GM19455 (cell line): ENCODE measurements around the gene UBAP1L.
"Not testable (repeated sequence)": the region's sequence is repeated elsewhere in the genome, so short reads cannot be mapped to it uniquely, and the experiment has no call there.

Experiments
- ATAC-seq: cut with Tn5 transposase; IDR thresholded peaks from one replicate; pipeline ENCODE4 v1.9.1; 2021; ENCODE audit not compliant: unreplicated experiment

Gene UBAP1L

DNA sequence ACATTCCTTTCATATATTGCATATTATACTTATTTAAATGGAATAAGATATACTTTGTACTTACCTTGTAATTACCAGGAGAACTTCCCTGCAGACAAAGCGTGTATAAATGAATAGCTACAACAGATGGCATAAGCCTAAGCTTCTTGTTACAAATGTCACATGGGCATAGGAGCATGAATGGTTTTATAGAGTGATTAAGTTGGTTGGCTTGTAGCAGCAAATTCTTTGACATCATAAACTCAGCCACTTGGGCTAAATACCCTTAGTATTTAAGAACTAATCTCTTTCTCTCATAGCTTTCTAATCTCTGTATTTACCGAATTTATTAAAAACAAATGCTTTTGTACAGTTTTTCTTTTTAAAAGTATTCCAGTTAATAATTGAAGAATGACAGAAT lies at the start of gene UBAP1L:
Gene UBAP1L, minus strand, starts transcription at position 115 of the 400 bp plus-strand sequence. CDS start 8,985 bp downstream, outside the sequence.
- no peak for ATAC-seq

DNA sequence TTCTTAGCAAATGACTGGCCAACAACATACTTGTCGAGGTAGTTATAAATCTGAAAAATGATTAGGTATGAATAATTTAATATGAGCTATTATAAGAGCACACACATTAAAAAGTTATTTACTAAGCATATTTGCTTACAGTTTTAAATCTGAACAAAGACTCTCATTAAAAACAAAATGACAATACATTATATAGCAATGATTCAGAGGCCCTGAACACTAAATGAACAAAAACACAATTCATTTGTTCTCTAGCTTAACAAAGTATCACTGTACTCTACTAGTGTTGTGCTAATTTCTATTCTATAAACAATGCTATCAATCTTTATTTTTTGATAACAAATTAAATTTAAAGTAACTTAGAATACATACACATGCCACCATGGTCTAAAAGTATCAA lies 49.1 kb upstream of the UBAP1L start:
- no peak for ATAC-seq

DNA sequence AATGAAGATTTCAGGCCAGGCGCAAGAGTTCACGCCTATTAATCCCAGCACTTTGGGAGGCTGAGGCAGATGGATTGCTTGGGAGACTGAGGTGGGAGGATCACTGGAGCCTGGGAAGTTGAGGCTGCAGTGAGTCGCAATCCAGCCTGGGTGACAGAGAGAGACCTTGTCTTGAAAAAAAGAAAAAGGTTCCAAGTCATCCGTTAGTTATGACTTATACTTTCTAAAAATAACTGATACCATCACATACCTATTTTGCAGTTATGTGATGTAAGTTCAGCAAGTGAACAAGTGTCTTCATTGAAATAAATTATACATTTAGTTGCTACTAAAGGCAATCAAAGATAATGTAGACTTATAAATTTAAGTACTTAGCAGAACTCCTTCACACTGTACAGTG lies 48.0 kb upstream of the UBAP1L start:
- ATAC-seq, result no peak

DNA sequence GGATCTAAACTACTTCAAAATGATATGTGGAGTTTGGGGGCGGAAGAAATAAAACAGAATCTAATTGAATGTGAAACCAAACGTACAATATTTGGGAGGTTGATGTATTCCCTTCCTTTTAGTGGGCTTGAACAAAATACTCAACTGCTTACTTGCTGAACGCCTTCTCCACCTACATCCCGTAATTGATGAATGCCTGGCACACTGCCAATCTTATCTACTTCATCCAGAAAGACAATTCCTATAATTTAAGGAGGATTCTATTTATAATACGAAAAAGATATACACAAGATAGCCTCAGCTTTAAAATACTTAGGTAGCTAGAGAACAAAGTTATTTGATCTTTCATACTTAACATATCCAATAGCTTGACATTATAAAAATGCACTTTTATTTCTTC lies 41.7 kb upstream of the UBAP1L start:
- no peak for ATAC-seq

DNA sequence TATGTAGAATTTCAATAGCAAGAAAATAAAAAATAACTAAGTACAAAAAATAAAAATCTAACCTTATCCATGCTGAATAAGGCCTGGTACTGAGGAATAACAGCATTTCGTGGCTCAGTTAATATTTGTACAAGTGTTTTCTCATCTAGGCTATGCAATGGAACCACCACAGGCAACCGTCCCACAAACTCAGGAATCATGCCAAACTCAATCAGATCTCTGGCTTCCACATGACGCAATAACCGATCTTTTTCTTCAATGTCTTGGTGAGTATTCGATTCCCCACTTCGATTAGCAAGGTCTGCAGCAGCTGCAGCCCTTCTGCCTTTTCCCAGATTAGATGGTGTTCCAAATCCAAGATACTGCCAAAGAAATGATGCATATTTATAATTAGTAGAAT lies 39.7 kb upstream of the UBAP1L start:
- no peak for ATAC-seq

DNA sequence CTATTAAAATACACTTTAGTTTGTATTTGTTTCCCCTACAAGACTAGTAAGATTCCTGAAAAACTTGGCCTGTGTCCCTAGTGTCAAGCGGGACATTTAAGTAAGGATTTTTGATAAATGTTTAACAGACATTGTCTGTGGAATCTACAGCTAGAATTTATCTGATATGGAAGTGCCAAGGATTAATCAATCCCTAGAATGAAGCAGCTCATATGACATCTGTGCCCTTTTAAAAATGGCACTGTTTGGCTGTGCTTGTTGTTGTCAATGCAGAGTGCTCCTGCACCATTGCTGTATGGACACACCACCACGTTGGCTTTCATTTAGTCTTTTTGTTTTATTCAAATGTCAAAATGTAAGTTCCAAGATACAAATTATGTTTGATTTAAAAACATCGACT lies 32.9 kb upstream of the UBAP1L start:
- ATAC-seq, result no peak

DNA sequence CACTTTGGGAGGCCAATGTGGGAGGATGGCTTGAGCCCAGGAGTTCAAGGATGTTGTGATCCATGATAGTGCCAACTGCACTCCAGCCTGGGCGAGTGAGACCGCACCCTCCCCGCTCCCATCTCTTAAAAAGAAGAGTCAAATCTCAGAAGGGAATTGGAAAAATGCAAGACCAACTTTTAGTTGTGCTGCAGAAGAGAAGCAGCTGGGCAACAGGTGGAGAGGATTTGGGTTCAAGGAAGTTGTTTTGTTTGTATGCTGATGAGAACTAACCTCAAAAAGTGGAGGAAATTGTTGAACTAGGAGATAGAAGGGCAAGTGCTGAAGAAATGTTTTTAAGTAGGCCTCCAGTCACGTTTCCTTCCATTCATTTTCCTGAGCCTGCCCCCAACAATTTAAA lies 31.4 kb upstream of the UBAP1L start:
- no peak for ATAC-seq

DNA sequence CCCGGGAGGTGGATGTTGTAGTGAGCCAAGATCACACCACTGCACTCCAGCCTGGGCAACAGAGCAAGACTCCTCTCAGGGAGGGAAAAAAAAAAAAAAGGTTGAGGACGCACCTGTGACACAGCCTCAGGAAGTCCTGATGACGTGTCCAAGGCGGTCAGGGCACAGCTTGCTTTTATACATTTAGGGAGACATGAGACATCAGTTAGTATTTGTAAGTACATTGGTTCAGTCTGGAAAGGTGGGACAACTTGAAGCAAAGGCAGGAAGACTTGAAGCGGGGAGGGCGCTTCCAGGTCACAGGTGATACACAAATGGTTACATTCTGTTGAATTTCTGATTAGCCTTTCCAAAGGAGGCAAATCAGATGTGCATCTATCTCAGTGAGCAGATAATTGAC lies 23.6 kb upstream of the UBAP1L start:
- ATAC-seq, result not testable (repeated sequence)

DNA sequence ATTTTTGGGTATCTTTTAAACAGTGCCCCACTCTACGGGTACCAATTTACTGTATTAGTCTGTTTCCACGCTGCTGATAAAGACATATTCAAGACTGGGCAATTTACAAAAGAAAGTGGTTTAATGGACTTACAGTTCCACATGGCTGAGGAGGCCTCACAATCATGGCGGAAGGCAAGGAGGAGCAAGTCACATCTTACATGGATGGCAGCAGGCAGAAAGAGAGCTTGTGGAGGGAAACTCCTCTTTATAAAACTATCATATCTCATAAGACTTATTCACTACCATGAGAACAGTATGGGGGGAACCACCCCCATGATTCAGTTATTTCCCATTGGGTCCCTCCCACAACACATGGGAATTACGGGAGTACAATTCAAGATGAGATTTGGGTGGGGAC lies 22.9 kb upstream of the UBAP1L start:
- ATAC-seq, result not testable (repeated sequence)

DNA sequence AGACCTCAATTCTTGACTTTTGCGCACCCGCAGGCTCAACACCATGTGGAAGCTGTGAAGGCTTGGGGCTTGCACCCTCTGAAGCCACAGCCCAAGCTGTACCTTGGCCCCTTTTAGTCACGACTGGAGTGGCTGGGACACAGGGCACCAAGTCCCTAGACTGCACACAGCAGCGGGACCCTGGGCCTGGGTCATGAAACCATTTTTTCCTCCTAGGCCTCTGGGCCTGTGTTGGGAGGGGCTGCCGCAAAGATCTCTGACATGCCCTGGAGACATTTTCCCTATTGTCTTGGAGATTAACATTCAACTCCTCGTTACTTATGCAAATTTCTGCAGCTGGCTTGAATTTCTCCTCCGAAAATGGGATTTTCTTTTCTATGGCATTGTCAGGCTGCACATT lies 22.1 kb upstream of the UBAP1L start:
- not testable (repeated sequence) for ATAC-seq

DNA sequence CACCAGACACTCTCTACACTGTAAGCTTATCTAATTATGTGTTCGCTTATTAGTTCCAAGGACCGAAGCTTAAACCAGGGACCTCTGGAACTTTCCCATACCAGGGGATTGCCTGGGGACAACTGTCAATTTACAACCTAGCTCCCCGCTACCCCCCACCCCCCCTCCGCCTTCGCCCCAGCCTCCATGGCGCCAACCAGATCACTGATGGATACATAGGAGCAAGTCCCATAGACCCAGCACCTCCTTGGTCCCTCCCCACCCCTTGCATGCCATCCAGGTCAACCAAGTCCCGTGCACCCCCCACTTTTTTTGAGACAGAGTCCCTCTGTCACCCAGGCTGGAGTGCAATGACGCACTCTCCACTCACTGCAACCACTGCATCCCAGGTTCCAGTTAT lies 19.5 kb upstream of the UBAP1L start:
- ATAC-seq, result no peak

DNA sequence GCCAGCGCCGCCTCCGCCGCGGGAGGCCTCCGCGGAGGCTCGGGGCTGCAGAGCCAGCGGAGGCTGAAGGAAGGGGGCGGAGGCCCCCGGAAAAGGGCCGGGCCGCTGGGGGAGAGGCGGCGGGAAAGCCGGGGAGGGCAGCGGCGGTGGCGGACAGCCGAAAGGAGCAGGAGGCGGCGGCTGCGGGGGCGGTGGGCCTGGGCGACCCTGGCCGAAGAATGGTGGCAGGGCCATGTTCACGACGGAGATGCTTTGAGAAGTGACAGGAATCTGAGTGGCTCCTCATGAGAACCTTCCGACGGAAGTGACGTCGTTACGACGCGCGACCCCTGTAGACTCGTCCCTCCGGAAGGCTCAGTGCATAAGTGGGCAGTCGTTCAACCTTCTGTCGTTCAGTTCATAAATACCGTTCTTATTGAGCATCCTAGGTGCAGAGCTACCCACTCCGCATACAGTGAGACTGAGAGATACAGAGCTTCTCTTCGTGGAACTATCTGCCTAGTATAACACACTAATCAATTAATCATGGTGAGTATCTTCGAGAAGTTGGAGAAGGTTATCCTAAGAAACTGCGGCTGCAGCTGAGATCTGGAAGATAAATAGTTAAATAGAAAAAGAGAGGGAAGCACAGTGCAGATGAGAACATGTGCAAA lies 18.7 kb upstream of the UBAP1L start, which contains the start of gene PDCD7:
Gene PDCD7, minus strand, starts transcription at position 261 of the 653 bp plus-strand sequence. Its CDS starts 27 bp downstream, at position 234.
- peak; percentile 76 for ATAC-seq

DNA sequence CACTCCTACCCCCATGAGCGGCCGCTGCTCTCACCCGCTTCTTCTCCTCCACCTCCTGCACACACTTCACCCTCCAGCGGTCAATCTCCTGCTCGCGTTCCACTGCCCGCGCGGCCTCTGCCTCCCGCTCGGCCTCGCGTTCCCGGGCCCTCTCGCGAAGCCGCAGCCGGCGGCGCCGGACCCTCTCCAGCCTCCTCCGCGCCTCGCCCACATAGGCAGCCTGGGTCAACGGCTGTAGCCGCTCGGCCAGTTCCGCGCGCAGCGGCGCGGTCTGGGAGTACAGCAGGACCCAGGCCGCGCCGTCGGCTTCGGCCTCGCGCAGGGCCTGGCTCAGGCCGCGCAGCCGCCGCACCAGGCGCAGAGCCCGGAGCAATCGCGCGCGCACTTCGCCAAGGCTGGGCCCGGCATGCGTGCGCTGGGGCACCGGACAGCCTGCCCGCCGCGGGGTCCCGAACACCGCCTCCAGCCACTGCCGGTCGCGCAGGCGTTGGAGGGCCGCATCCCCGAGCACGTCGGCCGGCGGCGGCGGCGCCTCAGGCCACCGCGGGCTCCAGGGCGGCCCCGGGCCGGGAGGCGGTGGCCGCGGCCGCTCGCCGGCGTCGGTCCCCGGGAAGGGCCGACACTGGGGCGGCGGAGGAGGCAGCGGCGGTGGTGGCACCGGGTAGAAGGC lies 18.0 kb upstream of the UBAP1L start:
- peak; percentile 41 for ATAC-seq

DNA sequence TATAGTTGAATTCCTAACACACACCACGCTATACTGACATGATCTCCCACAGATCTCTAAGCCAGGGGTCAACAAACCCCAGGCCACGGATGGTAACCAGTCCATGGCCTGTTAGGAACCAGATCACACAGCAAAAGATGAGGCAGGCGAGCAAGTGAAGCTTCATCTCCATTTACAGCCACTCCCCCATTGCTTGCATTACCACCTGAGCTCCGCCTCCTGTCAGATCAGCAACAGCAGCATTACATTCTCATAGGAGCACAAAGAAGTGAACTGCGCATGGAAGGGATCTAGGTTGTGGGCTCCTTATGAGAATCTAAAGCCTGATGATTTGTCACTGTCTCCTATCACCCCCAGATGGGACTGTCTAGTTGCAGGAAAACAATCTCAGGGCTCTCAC lies 15.9 kb upstream of the UBAP1L start:
- ATAC-seq, result no peak

DNA sequence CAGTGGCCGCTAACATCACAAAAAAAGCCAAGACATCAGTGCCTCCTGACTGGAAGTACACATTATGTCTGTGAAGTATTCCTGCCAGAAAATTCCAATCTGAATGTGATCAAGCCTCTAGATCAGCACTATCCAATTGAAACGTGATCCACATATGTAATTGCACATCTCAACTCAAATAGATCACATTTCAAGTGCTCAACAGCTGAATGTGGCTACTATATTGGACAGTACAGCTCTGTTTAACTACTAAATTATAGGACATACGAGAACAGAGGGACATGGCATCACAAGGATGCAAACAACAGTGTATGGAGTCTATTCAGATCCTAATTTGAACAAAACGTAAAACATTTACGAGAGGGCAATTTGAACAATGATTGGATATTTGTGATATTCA lies 542 bp upstream of the UBAP1L start:
- ATAC-seq, result no peak

DNA sequence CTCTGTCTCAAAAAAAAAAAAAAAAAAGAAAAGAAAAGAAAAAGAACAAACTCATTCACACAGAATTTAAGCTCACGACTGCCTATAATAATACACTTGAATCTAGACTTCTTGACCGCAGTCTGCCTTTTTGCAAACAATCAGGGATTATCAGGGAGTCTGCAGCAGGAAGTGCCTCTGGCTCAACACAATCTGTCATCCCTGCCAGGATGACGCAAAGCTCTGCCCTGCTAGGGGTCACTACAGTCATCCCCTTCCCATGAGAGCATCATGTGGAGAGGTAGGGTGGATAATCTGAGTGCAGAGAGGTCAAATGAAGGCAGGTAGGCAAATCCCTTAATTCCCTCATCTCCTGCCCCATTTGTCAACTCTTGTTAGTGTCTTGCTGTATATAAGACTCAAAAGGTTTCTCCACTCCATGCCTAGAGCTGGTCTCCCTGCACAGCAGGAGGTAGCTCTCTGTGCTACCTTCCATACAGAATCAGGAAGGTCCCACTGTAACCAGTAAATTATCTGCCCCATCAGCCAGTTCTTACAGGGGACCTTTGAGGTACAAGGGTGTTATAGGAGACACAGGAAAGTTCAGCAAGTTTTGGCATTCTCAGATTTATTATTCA lies 4.2 kb downstream of the UBAP1L start:
- no peak for ATAC-seq

DNA sequence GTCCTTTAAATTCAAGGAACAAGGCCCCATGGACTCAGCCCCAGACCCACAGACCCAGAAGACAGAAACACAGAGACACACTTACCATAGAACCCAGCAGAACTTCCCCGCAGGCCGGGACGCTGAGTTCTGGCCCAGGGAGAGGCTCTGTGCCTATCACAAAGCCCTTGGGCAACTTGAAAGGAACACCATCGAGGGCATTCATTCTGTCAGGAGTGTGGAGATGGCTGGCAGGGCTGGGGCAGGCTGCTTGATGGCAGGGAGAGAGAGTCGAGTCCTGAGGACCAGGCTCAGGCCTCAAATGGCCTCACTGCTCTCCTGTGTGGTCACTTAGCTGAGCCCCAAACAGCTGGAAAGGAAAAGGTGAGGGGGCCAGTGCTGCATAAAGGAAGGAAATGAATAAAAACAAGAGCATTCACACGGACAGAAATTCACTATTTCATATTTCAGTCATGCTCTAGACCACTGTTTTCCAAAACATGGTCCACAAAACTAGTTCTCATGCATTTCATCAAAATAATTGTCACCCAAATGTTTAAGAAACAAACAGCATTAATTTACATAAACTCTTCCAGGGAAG lies 8.9 kb downstream of the UBAP1L start:
- no peak for ATAC-seq

DNA sequence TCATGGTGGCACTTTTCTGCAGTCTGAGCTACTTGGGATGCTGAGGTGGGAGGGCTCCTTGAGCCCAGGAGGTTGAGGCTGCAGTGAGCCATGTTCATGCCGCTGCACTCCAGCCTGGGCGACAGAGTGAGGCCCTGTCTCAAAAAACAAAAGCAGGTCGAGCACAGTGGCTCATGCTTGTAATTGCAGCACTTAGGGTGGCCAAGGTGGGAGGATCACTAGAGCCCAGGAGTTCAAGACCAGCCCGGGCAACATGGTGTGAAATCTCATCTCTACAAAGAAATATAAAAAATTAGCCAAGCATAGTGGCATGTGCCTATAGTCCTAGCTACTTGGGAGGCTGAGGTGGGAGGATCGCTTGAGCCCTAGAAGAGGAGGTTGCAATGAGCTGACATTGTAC lies 10.0 kb downstream of the UBAP1L start:
- no peak for ATAC-seq

DNA sequence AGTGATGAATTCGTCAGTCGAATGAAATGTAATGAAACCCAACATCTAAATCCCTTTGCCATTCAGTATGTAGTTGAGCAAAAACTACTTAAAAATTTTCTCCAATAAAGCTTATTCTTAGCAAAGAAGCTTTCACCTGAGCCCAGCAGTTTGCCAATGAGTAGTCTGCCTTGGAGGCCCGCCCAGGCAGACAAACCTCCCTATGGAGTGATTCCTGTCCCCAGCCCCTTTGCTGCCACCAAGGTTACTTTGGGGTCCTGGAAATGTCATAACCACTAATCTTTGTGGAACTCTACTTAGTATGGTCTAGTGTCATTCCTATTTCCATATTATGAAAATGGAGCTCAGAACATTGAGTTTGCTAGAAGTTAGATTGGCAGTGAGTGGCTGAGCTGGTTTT lies 12.1 kb downstream of the UBAP1L start:
- ATAC-seq, result no peak

DNA sequence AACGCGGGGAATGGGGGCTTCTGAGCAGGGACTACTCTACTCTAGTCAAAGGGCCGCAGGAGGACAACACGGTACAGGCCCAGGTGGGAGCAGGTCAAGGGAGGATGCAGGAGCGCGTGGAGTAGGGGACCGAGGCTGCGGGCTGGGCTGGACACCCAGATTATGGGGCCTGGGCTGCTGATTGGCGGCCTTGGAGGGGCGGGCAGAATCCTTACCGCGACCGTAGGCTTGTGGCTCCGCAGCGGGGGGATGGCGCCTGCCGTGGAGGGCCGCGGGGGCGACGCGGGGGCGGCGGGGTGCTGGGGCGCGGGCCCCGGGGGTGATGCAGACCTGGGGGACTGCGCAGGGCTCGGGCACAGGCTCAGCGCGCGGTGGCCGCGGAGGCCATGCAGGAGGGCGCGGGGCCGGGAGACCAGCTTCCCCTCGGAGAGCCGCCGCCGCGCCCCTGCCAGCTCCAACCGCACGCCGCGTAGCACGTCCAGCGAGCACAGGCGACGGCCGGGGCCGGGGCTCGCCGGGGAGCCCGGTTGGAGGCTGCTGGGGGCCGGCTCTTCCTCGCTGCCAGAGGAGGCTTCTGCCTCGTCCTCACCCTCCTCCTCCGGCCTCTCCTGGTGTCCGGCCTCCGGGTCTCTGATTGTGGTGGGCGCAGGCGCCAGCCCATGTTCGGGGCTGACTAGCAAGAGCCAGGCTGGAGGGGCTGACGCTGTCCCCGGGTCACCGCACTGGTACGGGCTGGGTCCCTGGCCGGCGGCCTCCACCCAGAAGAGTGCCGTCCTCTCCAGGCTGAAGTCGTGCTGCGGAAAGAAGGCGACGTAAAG lies 12.9 kb downstream of the UBAP1L start:
- no peak for ATAC-seq

DNA sequence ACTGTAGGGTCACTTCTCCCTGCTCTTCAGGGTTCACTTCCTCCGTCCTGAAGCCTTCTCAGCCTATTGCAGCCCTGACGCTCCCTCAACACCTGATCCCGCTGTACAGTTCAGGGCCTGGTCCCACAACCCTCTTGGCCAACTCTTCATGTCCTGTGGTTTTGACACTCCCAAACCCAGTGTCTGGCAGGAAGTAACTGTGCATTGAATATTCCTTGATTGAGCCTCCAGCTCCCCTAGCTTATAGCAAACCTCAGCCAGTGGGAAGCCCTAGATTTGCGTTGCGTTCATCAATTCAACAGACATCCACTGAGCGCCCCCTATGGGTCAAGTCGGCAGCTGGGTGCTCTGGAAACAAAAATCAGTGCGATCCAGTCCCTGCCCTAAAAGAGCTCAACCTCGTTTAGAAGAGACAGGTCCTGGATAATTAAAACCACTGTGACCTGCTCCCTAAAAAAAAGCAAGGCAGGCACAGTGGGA lies 13.5 kb downstream of the UBAP1L start:
- no peak for ATAC-seq
